IMR-90 (cell line): Measurements from ENCODE around the gene FBLN1.

ENCODE experiments used
- BHLHE40 ChIP-seq: fragments of 150-350 bp; IDR thresholded peaks from 2 replicates; pipeline ENCODE4 v1.6.1; 2016; ENCODE audit warnings: mild to moderate bottlenecking, low read depth, low read length
- RAD21 ChIP-seq: IDR thresholded peaks from 2 replicates; pipeline ENCODE4 v1.6.1; 2012; ENCODE audit warnings: low read length, improper control_type of control experiment
- RFX5 ChIP-seq: IDR thresholded peaks from 2 replicates; pipeline ENCODE4 v1.8.0; 2012; ENCODE audit warnings: low read depth, mild to moderate bottlenecking, low read length, moderate library complexity
- TF ChIP-seq, protein P1 (sequence below): conservative IDR thresholded peaks from 2 replicates; pipeline ENCODE4 v1.5.1; 2012; ENCODE audit warnings: mild to moderate bottlenecking, low read depth, low read length, improper control_type of control experiment

DNA sequence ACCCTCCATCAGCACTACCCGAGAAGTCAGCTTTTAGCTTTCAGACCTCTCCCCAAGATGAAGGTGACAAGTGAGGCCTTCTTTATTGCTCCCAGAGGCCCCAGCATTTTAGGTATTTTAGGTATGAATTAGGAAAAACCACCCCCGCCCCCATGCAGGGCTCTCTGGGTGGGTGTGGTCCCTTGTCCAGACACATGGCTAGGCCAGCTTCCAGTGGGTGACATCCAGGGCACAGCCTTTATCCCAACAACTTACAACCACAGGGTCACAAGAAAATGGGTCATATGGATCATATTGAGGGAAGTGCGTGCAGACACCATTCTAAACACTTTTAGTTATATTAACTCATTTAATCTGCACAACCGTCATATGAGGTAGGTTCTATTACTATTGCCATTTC is 47.1 kb upstream of the FBLN1 start:
- TF ChIP-seq, protein P1, sequence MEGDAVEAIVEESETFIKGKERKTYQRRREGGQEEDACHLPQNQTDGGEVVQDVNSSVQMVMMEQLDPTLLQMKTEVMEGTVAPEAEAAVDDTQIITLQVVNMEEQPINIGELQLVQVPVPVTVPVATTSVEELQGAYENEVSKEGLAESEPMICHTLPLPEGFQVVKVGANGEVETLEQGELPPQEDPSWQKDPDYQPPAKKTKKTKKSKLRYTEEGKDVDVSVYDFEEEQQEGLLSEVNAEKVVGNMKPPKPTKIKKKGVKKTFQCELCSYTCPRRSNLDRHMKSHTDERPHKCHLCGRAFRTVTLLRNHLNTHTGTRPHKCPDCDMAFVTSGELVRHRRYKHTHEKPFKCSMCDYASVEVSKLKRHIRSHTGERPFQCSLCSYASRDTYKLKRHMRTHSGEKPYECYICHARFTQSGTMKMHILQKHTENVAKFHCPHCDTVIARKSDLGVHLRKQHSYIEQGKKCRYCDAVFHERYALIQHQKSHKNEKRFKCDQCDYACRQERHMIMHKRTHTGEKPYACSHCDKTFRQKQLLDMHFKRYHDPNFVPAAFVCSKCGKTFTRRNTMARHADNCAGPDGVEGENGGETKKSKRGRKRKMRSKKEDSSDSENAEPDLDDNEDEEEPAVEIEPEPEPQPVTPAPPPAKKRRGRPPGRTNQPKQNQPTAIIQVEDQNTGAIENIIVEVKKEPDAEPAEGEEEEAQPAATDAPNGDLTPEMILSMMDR: no peak
- TF ChIP-seq RAD21 (no peak), RFX5 (no peak), BHLHE40 (no peak)
